ENCODE data around the gene KCNK7.

Gene KCNK7

GRCh38 chr11:65617136-65617850, 21.7 kb upstream of the KCNK7 start:
- no peaks in the 10 kb centered on the region for H4K20me1 ChIP-seq (ENCODE audit: insufficient read depth)
- no peak overlapping the region for H3K4me3 ChIP-seq (IDR thresholded peaks at IDR 0.05; ENCODE audit: insufficient read depth, low read depth, low read length)
- H3K4me1 ChIP-seq (ENCODE audit: low read depth, poor library complexity, severe bottlenecking): peaks cover 28% of the 10 kb centered on the region
- TF ChIP-seq, protein P1, sequence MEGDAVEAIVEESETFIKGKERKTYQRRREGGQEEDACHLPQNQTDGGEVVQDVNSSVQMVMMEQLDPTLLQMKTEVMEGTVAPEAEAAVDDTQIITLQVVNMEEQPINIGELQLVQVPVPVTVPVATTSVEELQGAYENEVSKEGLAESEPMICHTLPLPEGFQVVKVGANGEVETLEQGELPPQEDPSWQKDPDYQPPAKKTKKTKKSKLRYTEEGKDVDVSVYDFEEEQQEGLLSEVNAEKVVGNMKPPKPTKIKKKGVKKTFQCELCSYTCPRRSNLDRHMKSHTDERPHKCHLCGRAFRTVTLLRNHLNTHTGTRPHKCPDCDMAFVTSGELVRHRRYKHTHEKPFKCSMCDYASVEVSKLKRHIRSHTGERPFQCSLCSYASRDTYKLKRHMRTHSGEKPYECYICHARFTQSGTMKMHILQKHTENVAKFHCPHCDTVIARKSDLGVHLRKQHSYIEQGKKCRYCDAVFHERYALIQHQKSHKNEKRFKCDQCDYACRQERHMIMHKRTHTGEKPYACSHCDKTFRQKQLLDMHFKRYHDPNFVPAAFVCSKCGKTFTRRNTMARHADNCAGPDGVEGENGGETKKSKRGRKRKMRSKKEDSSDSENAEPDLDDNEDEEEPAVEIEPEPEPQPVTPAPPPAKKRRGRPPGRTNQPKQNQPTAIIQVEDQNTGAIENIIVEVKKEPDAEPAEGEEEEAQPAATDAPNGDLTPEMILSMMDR (conservative IDR thresholded peaks at IDR 0.05; ENCODE audit: low read depth, low read length): no peak
- no peaks in the 10 kb centered on the region for H3K27me3 ChIP-seq (ENCODE audit: insufficient read depth, low read depth)
- H3K9ac ChIP-seq: no peak overlapping the region
- H3K36me3 ChIP-seq (ENCODE audit: insufficient read depth): no peaks in the 10 kb centered on the region
- no peak overlapping the region for H3K27ac ChIP-seq
- no peak overlapping the region for H2AFZ ChIP-seq (ENCODE audit: low read depth)
- H3K4me2 ChIP-seq: peak overlapping the region; percentile 97; the same call in 1 of the 2 replicates
- H3K79me2 ChIP-seq (ENCODE audit: insufficient read depth, low read depth): peaks cover 36% of the 10 kb centered on the region

DNA sequence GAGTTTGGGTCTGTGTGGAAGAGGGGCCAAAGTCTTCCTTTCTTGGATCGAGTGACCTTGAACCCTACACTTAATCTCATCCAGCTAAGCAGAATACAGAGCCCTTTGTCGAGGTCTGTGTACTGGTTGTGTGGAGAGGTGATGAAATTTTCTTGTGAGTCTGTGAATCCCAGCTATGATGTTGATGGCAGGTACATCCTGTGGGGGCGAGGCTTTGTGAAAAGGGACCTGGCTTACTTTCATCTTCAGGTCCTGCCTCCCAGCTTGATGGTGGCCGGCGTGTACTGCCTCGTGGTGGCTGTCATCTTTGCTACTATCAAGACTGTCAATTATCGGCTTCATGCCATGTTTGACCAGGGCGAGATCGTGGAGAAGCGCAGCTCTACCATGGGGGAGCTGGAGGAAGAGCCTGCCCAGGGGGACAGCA, 21.0 kb upstream of the KCNK7 start:
- Histone ChIP-seq H3K36me3 (ENCODE audit: insufficient read depth) (no peaks in the 10 kb centered on the region), H3K4me3 (IDR thresholded peaks at IDR 0.05; ENCODE audit: insufficient read depth, low read depth, low read length) (no peak overlapping the region), H4K20me1 (ENCODE audit: insufficient read depth) (no peaks in the 10 kb centered on the region), H3K9ac (peak overlapping the region; percentile 55; the same call in 1 of the 2 replicates), H3K4me1 (ENCODE audit: low read depth, poor library complexity, severe bottlenecking) (peaks cover 31% of the 10 kb centered on the region), H3K27me3 (ENCODE audit: insufficient read depth, low read depth) (no peaks in the 10 kb centered on the region), H2AFZ (ENCODE audit: low read depth) (no peak overlapping the region), H3K79me2 (ENCODE audit: insufficient read depth, low read depth) (peaks cover 42% of the 10 kb centered on the region), H3K27ac (no peak overlapping the region), H3K4me2 (peak overlapping the region; percentile 97)
- TF ChIP-seq, protein P1 (conservative IDR thresholded peaks at IDR 0.05; ENCODE audit: low read depth, low read length): no peak

- Histone ChIP-seq H3K4me2 (peak overlapping the region; percentile 97), H3K27ac (peak overlapping the region; percentile 44), H3K36me3 (ENCODE audit: insufficient read depth) (no peaks in the 10 kb centered on the region), H3K27me3 (ENCODE audit: insufficient read depth, low read depth) (no peaks in the 10 kb centered on the region), H3K9ac (peak overlapping the region; percentile 55), H3K79me2 (ENCODE audit: insufficient read depth, low read depth) (peaks cover 42% of the 10 kb centered on the region), H2AFZ (ENCODE audit: low read depth) (no peak overlapping the region), H3K4me3 (IDR thresholded peaks at IDR 0.05; ENCODE audit: insufficient read depth, low read depth, low read length) (no peak overlapping the region), H3K4me1 (ENCODE audit: low read depth, poor library complexity, severe bottlenecking) (peaks cover 35% of the 10 kb centered on the region), H4K20me1 (ENCODE audit: insufficient read depth) (no peaks in the 10 kb centered on the region)
- TF ChIP-seq, protein P1 (conservative IDR thresholded peaks at IDR 0.05; ENCODE audit: low read depth, low read length): no peak
Measured at GRCh38 chr11:65615950-65616574, 20.5 kb upstream of the KCNK7 start.

GRCh38 chr11:65615229-65615949, 19.8 kb upstream of the KCNK7 start, which contains the start of gene PCNX3:
PCNX3 (plus strand) TSS chr11:65615776; CDS start chr11:65616312, 536 bp downstream.
- Histone ChIP-seq H3K36me3 (ENCODE audit: insufficient read depth) (no peaks in the 10 kb centered on the region), H2AFZ (ENCODE audit: low read depth) (peak within 1 kb of the TSS; percentile 12; the same call in 1 of the 2 replicates), H3K27ac (peak within 1 kb of the TSS; percentile 71), H3K27me3 (ENCODE audit: insufficient read depth, low read depth) (no peaks in the 10 kb centered on the region), H3K9ac (peak within 1 kb of the TSS; percentile 70), H3K4me1 (ENCODE audit: low read depth, poor library complexity, severe bottlenecking) (peaks cover 39% of the 10 kb centered on the region), H3K4me3 (IDR thresholded peaks at IDR 0.05; ENCODE audit: insufficient read depth, low read depth, low read length) (peak within 1 kb of the TSS; percentile 49), H4K20me1 (ENCODE audit: insufficient read depth) (no peaks in the 10 kb centered on the region), H3K79me2 (ENCODE audit: insufficient read depth, low read depth) (peaks cover 42% of the 10 kb centered on the region), H3K4me2 (peak within 1 kb of the TSS; percentile 97)
- TF ChIP-seq, protein P1 (conservative IDR thresholded peaks at IDR 0.05; ENCODE audit: low read depth, low read length): no peak
